GM18499 (cell line): ENCODE measurements around the gene COX8A.
"Not testable (repeated sequence)": the region's sequence is repeated elsewhere in the genome, so short reads cannot be mapped to it uniquely, and the experiment has no call there.

Source experiments
- ATAC-seq: cut with Tn5 transposase; IDR thresholded peaks from one replicate; pipeline ENCODE4 v1.9.1; 2021; ENCODE audit warnings: moderate number of reproducible peaks; ENCODE audit not compliant: insufficient read depth, unreplicated experiment

The COX8A gene, protein sequence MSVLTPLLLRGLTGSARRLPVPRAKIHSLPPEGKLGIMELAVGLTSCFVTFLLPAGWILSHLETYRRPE

DNA sequence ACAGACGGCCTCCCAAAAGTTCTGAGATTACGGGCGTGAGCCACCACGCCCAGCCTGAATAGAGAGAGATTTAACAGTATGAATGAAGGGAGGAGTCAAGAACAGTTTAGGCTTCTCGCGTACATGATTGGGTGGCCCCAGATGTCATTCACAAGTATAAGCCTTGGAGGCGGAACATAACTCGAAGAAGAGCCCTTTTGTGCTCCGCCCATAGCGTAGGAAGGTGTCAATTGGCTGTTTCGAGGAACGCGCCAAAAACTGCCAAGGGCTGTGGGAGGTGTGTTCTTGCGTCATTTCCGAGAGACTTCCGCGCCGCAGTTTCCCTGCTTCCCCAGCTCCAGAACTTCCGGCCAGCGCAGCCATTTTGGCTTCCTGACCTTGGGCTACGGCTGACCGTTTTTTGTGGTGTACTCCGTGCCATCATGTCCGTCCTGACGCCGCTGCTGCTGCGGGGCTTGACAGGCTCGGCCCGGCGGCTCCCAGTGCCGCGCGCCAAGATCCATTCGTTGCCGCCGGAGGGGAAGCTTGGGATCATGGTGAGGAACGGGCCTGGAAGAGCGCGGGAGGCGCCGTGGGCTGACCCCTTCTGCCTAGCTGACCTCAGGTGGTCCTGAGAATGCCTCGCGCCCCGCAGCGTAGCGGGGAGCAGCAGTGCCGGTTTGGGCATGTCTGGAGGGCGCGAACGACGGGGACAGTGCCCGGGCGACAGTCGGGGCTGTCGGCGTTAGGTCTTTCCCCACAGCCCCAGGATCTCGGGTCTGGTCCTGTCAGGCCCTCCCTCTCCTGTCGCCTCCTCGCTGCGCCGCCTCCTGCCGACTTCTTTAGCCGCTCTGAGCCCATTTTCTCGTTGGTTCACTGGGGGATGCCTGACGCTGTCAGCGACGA is at the start of gene COX8A:
COX8A (plus strand) TSS at position 362 of the 885 bp plus-strand sequence; CDS start at position 423, 61 bp downstream.
- ATAC-seq: peak; percentile 96

DNA sequence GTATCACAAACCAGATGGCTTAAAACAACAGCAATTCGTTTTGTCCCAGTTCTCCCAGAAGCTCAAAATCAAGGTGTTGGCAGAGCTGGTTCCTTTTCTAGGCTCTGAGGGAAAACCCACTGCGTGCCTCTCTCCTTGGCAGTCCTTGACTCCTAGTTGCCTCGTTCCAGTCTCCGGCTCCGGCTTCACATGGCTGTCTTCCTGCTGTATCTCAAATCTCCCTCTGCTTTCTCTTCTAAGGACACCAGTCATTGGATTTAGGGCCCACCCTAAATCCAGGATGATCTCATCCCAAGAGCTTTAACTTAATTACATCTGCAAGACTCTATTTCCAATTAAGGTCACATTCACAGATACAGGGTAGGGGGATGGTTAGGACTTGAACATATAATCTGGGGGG is 44.8 kb upstream of the COX8A start:
- ATAC-seq: no peak

DNA sequence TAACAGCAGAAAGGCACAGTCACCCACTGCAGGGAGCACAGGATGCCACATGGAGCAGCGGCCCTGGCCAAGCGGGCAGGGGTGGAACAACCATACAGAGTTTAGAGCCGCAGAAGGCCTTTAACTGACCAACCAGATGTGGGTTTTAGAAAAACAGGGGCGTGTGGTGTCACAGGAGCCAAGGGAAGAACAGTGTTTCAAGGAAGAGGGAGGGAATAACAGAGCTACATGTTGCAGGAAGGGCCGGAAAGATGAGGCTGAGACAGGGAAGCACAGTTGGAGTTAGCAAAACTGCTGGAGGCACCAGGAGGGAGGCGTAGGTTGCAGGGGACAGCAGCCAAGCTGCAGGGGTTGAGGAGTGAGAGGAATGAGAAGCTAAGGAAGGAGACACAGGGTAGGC is 43.4 kb upstream of the COX8A start:
- ATAC-seq: no peak

DNA sequence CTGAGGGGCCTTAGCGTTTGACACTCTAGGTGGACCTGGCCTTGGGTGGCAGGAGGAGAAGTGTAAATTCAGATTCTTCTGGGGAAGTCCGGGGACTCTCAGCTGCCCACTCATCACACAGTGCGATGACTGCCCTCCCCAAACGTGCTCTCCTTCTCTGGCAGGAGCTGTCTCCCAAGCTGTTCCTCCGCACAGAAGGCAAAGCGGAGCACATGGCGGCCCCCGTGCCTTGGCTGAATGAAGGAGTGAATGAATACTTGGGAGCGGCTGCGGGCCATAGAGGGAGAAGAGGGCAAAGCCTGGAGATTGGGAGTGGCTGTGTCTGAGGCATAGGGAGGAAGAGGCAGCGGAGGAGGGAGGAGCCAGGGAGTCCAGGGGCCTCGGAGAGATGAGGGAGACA is 42.5 kb upstream of the COX8A start:
- no peak for ATAC-seq

DNA sequence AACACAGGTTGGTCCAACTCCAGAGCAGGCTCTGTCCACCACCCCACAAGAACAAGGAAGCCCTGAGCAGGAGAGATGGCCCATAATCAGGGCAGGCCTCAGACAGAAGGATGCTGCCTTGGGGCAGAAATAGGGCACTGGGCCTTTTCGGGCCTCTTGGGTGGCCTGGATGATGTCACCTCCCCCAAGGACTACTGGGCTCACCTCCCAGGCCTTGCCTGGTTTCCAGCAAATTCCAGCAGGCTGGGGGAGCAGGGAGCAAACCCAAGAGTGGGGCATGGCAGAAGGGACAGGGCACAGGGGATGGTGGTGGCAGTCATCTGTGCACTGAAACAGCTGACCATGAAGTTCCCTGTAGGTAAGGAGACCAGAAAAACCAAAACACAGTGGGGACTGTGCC is 41.0 kb upstream of the COX8A start:
- ATAC-seq: no peak

DNA sequence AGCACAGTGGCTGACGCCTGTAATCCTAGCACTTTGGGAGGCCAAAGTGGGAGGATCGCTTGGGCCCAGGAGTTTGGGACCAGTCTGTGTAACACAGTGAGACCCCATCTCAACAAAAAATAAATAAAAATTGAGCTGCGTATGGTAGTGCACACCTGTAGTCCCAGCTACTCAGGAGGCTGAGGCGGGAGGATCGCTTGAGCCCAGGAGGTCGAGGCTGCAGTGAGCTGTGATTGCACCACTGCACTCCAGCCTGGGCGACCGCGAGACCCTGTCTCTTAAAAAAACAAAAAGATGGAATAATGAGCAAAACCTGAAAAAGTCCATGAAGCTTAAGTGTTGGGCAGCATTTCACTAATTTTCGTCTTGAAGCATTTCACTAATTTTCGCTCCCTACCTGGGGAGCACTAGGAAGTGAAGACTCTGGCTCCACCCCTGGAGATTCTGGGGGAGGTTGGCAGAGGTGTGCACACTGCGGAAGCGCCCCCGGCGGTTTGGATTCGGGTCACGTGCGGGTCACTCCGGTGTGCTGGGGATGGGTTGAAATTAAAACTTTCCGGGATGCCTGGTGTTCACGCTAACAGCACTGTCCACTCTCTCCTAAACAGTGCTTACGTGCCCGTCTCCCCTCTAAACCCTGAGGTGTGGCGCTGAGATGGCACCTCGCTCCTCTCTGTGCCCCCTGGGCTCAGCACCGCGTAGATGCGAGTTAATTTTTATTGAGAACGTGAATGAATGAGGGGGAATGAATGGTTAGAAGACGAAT is 36.5 kb upstream of the COX8A start:
- ATAC-seq: no peak

DNA sequence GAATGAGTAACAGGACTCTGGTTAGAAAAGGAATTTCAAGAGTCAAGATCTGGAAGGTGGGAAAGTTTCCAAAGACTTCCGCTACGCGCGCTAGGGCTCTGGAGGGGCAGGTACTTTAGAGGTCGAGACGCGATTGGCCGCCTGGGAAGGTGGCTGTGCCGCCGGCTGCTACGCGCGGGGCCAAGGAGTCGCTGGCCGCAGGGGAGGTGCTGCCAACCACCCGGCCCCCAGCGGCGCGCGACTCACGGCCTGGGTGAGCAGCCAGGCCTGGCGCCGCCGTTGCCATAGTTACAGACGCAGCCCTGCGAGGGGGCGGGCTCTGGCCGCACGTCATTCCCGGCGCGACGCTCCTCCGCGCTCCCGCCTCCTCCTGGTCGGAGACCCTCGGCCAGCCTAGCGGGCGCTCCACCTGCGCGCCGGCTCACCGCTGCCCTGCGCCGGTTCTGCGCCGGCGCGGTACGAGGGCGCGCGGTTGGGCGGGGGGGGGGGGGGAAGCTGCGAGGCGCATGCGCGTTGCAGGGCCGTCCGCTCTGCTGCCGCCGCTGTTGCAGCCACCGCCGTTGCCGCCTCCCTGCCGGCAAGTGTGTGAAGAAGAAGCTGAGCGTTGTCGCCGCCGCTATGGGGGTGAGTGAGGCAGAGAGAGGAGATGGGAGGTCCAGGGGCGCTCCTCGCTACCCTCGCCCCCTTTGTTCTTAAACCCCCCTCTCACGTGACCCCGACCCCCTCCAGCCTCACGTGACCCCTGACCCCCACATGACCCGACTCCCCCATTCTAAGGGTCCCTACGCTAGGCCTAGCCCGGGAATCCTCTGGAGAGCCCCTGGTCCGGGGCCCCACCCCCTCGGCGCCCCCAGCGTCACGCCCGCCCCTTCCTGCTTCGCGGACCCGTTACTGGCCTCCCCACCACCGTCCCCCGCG is 35.7 kb upstream of the COX8A start, which contains the start of gene NAA40:
NAA40 (plus strand) TSS at position 524 of the 918 bp plus-strand sequence; CDS start at position 619, 95 bp downstream.
- ATAC-seq: peak; percentile 76

DNA sequence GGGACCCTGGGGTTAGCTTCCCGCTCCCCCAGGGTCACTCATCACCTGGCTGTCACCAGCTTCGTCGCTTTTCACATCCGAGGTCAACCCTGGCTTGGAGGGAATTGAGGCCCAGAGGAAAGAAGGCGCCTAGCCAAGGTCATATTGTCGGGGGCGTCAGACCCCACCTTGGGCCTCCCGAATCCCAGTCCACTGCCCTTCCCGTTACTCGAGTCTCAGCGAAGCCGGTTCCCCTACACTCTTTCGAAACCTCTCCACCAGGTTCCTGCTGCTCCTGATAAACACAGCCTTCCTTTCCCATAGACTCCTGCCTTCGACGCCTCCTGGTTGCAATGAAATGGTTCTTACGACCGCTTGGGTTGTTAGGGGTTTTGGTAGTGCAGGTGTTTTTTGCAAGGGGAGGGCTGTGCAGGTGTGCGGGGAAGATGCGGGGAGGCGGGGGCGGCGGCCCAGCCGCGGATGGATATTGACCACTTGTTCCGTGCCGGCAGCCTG is 35.0 kb upstream of the COX8A start:
- no peak for ATAC-seq

DNA sequence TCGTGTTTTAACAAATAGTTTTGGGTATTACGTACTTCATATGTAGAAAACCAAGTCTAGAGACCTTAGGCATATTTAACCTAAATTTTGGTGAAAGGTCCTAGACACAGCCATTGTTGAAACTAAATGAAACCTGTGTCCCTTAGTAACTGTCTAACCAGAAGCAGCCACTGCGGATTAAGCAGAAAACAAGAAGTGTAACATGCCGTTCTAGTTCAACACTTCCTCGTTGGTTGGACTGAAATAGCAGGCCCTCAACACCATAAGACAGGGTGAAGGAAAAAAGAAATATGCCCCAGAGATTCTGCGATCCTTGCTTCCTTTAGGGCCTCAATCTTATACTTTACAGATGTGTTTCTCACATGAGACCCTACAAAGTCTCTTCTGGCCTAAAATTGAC is 33.6 kb upstream of the COX8A start:
- no peak for ATAC-seq

DNA sequence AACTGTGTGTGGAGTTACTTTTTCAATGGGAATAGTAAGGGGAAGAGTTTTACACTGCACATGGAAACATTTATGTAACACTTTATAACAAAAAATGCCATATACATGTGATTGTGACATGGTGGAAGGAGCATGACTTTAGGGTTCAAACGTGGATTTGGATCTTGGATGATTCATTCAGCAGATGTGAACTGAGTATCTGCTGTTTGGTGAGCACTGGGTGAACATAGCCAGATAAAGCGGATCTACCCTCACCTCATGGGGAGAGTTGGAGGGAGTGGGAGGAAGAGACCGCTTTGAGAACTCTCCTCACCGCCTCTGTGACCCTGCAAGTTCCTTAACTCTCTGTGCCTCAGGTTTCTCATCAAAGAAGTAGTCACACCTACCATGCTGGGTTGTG is 32.5 kb upstream of the COX8A start:
- no peak for ATAC-seq

DNA sequence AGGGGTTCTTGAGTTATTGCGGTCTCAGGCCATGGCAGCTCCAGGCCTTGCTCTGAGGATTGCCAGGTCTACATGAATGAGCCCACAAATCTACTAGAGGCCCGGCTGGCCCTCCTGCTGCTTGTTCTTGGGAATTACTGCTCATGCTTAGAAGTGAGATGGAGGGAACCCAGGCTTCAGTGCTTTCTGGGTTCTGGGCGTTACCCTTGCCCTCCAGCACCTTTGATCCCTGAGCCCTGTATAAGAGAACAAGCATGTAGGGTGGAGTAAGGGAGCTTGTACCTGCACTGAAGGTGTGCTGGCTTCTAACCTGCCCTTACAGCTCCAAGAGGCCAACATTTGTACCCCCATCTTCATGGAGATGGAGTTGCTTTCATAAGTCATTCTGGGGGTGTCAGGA is 31.6 kb upstream of the COX8A start:
- no peak for ATAC-seq

DNA sequence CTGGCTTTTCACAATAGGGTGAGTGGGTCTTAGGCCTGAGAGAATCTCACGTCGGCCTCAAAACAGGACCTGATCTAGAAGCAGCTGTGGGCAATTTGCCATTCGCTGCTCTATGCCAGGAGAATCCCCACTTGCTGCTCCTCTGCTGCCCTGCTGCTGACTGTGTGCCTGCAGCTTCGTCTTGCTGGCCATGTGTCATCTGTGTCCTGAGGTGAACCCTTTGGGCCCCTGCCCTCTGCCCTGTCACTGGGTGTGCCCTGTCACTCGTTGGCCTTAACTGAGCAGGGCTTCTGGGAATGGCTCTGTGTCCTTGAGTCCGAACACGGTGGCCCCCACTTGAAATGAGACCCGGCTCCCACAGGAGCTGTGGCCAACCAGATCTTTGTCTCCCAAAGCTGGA is 29.4 kb upstream of the COX8A start:
- no peak for ATAC-seq

DNA sequence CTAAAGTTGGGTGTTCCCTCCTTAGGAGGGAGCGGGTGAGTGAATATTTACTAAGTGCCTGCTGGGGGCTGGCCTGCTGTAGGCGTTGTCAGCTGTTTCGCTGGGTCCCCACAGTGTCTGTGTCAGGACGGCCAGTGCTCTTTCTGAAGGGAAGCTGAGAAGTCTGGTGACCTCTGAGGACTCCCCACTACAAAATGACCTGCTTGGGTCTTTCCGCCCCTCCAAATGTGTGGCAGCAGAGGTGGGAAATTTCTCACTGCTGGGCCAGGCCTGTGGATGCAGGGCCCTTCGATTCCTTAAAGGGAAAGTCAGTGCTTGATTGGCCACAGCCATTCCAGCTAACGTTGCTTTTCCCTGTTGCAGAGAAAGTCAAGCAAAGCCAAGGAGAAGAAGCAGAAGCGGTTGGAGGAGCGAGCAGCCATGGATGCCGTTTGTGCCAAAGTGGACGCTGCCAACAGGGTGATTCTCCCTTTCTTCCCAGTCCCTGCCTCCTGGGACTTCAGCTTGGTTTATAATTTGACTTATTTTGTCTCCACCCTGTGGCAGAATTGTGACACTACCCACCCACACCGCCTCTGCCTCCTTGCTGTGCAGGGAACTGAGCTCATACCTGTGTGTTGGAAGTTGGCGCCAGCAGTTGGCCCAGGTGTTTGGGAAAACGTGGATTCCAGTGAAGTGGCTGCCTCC is 28.8 kb upstream of the COX8A start:
- no peak for ATAC-seq

DNA sequence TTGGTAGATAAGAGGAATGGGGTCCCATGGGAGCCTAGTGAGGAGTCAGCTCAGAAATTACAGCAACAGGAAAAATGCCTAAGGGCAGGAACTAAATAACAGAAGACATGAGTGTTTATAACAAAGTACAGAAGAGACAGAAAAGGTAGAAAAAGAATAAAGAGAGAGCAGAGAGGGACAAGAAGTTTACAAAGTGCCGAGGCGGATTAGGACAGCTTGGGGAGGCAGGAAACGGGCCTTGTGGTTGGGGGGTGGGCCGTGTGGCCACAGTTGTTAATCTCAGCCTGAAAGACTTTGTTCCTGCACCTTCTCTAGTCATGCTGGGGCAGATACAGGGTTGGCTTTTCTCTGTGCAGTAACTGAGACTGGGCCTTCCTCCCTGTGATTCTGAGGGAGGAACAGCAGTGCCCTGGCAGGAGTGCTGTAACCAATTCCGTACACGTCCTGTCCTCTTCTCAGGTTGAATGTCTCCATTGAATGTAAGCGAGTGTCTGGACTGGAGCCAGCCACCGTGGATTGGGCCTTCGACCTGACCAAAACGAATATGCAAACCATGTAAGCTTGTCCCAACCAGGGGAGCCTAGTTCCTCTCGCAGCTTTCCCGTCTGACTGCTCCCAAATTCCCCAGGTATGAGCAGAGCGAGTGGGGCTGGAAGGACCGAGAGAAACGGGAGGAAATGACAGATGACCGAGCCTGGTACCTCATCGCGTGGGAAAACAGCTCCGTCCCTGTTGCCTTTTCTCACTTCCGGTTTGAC is 22.5 kb upstream of the COX8A start:
- ATAC-seq: no peak

DNA sequence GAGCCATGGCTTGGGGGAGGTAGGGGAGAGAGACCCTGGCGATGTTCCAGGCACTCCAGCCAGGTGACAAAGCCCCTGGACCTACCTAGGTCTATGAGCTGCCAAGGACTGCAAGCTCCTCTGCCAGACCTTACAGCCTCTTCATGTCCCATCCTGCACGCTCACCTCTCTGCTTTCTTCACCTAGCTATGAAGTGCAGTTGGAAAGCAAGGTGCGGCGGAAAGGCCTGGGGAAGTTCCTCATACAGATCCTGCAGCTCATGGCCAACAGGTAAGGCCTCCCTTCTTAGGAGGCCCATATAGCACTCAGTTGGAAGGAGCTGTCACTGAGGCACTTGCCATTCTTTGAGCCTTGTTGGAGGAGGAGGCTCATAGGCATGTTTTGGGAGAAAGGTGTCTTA is 21.9 kb upstream of the COX8A start:
- no peak for ATAC-seq

DNA sequence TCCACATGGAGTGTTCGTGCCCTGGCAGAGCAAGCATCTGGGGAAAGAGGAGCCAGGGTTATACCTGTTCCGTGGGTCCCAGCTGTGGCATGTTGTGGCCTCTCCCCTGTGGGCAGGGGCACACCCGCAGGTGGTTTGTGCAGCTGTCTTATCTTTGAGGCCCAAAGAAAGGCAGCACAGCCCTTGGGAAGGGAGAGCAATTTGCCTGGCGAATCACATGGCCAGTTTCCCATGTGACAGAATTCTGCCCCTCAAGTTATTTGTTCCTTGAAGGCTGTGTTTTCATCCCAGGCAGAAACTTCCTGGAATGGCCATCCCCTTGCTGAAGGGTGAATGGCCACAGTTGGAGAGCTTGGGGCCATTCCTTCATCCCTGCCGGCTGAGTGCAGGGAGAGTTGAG is 16.4 kb upstream of the COX8A start:
- no peak for ATAC-seq

DNA sequence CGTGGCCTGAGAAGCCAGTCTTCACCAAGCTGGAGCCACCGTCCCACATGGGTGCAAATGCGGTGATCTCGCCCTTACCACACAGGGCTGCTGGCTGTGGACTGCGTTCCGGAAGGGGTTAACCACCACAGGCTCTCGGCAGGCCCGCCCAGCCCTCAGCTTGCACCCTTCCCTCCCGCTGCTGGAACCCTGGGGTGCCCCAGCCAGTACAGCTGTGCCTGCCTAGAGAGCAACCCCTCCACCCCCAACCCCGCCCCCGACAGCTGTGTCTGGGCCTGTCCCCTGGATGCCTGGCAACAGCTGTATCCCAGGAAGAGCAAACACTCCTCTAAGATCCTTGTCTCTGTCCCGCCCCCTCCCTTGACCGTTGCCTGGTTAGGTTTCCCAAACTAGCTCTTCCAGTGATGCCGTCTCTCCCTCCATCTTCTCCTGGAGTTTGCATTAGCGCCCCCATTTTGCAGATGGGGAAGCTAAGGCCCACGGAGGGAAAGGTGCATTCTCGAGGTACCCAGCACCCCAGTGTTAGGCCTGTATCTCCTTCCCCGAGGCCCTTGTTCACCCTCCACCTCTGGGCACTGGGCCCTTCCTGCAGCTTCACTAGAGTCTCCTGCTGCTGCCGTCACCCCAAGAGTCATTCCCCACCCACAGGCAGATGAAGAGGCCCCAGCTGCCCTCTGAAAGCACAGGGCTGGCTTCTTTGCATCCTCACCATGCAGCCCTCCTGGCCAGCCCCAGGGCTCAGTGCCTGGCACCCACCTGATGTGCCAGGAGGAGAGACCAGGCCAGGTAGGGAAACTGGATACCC is 12.6 kb upstream of the COX8A start:
- ATAC-seq: no peak

DNA sequence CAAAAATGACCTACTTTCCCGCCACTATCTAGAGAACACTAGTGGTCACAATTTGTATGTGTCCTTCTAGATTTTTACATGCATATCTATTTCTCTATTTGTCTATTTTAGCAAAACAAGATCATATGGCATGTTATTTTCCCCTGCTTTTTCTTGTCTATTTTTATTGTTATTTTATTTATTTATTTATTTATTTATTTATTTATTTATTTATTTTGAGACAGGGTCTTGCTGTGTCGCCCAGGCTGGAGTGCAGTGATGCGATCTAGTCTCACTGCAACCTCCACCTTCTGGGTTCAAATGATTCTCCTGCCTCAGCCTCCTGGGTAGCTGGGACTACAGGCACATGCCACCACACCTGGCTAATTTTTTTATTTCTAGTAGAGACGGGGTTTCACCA is 10.5 kb upstream of the COX8A start:
- ATAC-seq: not testable (repeated sequence)
